ENCODE measurements around the gene THOC2.
"Not testable (repeated sequence)": the region's sequence is repeated elsewhere in the genome, so short reads cannot be mapped to it uniquely, and the experiment has no call there.

The THOC2 gene

GRCh38 chrX:123732670-123733363 is at the start of gene THOC2:
TSS of gene THOC2 (minus strand) at chrX:123733052. CDS start at chrX:123733022, 30 bp downstream.
- peak; percentile 4 to 11 for DNase-seq

DNA sequence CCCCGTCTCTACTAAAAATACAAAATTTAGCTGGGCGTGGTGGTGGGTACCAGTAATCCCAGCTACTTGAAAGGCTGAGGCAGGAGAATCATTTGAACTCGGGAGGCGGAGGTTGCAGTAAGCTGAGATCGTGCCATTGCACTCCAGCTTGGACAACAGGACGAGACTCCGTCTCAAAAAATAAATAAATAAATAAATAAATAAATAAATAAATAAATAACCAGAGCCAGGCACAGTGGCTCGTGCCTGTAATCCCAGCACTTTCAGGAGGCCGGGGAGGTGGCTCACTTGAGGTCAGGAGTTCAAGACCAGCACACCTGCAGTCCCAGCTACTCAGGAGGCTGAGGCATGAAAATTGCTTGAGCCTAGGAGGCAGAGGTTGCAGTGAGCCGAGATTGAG is 48.9 kb upstream of the THOC2 start:
- not testable (repeated sequence) for DNase-seq

GRCh38 chrX:123779908-123780396 is 47.1 kb upstream of the THOC2 start:
- no peak for DNase-seq

GRCh38 chrX:123773258-123773988 is 40.6 kb upstream of the THOC2 start:
- DNase-seq = no peak

DNA sequence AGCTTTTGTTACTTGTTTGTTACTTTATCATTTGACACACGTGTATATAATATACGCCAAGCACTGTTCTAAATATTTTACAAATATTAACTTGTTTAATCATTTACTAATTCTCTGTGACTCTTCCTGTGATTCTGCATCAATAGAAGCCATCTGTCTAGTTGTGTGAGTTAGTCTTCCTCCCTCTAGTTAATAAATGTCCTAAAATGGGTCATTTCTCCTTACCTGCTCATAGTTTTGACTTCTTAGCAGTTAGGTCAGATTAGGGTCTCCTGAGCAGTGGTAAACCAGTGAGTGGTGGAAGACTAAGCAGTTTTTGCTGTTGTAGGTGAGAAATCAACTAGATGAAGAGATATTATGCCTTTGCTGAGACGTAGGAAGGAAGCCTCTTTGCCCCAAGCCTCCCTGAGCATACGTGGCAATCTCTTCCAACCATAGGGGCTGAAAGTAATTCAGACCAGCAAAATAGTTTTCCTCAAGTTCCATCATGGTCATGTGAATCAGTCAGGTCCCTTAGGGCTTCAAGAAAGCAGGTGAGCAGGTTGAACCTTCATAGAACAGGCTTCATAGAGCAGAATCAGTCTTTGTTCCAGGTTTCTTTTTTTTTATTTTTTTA is 38.7 kb upstream of the THOC2 start:
- no peak for DNase-seq

GRCh38 chrX:123764967-123765871 is 32.4 kb upstream of the THOC2 start:
- peak in 1 of 2 experiments; percentile 10 for DNase-seq

- not testable (repeated sequence) for DNase-seq
These were observed 27.0 kb upstream of the THOC2 start for GRCh38 chrX:123759849-123760248.

- not testable (repeated sequence) for DNase-seq
These were observed 24.9 kb upstream of the THOC2 start for GRCh38 chrX:123757794-123758193.

GRCh38 chrX:123756320-123756719 is 23.5 kb upstream of the THOC2 start:
- no peak for DNase-seq

GRCh38 chrX:123755107-123755506 is 22.3 kb upstream of the THOC2 start:
- no peak for DNase-seq

GRCh38 chrX:123753656-123754350 is 21.0 kb upstream of the THOC2 start:
- no peak for DNase-seq

GRCh38 chrX:123749643-123750042 is 16.8 kb upstream of the THOC2 start:
- no peak for DNase-seq

GRCh38 chrX:123745511-123745910 is 12.7 kb upstream of the THOC2 start:
- no peak for DNase-seq

GRCh38 chrX:123743312-123743711 is 10.5 kb upstream of the THOC2 start:
- no peak for DNase-seq

DNA sequence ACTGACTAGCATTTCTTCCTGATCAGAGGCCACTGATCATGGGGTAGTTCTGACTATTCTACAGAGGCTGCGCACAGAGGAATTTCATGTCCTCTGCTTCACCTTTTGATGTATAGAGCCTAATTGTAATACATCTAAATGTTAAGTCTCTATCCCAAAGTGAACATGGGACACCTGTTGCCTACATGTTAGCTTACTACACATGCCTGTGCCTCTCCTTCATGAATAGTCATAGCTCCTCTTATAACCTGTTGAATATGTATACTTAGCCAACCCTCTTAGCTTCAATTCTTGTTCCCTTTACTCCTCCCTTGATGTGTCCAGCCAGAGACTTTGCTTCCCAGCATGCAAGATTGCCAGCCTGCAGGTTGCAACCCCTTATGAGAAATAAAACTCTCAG is 9.6 kb upstream of the THOC2 start:
- no peak for DNase-seq

GRCh38 chrX:123740536-123740935 is 7.7 kb upstream of the THOC2 start:
- DNase-seq = no peak

- DNase-seq = no peak
These were observed 7.2 kb upstream of the THOC2 start for GRCh38 chrX:123740006-123740405.

DNA sequence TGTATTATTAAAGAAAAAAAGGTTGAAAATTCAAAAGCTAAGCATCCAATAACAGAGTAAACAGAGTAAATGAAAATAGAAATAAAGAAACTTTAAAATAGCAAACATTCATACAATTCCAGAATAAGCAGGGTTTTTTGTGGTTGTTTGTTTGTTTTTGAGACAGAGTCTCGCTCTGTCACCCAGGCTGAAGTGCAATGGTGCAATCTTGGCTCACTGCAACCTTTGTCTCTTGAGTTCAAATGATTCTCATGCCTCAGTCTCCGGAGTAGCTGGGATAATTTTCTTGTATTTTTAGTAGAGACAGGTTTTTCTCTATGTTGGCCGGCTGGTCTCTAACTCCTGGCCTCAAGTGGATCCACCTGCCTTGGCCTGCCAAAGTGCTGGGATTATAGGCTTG is 6.6 kb upstream of the THOC2 start:
- no peak for DNase-seq

DNA sequence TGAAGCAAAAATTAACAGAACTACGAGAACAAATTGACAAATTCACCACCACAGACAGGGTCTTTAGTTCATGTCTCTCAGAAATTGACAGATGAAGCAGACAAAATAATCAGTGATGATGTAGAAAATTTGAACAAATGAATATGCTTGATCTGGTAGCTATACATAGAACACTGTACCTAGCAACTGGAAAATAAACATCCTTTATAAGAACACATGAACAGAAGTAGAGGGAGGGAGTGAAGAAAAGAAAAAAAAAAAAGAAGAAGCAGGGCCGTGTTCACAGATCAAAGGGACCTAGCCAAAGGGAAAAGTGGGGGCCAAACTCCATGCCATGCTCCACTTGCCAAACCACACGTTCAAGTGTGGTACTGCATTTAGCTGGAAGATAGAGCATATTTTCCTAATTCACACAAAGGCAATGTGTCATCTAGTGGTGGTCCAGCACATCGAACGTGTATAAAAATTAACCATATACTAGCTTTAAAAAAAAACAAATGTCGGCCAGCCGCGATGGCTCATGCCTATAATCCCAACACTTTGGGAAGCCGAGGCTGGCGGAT is 5.6 kb upstream of the THOC2 start:
- no peak for DNase-seq

GRCh38 chrX:123736333-123736921 is 3.6 kb upstream of the THOC2 start:
- no peak for DNase-seq

- DNase-seq = not testable (repeated sequence)
These were observed 2.3 kb upstream of the THOC2 start for GRCh38 chrX:123735137-123735536.
